Activated CD8-positive, alpha-beta T cell treated with anti-CD3 and anti-CD28 coated beads, Interleukin-2, amount 10 ng/mL, durations not matched to agents 7 days and 5 days (primary cell): ENCODE measurements around the gene WDFY4. TPM values are rescaled to one million over a fixed set of nuclear protein-coding genes. Genes with fewer than 3 reads are reported as not detected.

Experiments
- ATAC-seq: fragments of 150-1000 bp; cut with Tn5 transposase; one replicate; pipeline ENCODE4 v1.10.0; 2021; ENCODE audit warnings: moderate library complexity
- CTCF ChIA-PET: fragments of 350-600 bp; sonication (Branson Sonifier 250); formaldehyde crosslinking; loops from one replicate; lab custom pipeline; 2021; ENCODE audit warnings: antibody characterized with exemption; lab: Charles Lee
- POLR2A ChIA-PET: fragments of 350-600 bp; sonication (Branson Sonifier 250); formaldehyde crosslinking; loops from one replicate; lab custom pipeline; 2021; ENCODE audit warnings: antibody characterized with exemption; lab: Charles Lee
- DNase-seq: peaks from one replicate; pipeline ENCODE4 v3.0.0-alpha.2; 2020
- H3K27ac Mint-ChIP-seq: one replicate; pipeline ENCODE4 v1.8.0; 2021; ENCODE audit warnings: mild to moderate bottlenecking, mixed read lengths
- H3K27me3 Mint-ChIP-seq: one replicate; pipeline ENCODE4 v1.8.0; 2021; ENCODE audit warnings: low read depth, mixed read lengths
- H3K36me3 Mint-ChIP-seq: one replicate; pipeline ENCODE4 v1.8.0; 2021; ENCODE audit warnings: low read depth, mixed read lengths
- H3K4me1 Mint-ChIP-seq: one replicate; pipeline ENCODE4 v1.8.0; 2021; ENCODE audit warnings: low read depth, mixed read lengths
- H3K4me3 Mint-ChIP-seq: one replicate; pipeline ENCODE4 v1.8.0; 2021; ENCODE audit warnings: mild to moderate bottlenecking, mixed read lengths
- H3K9me3 Mint-ChIP-seq: one replicate; pipeline ENCODE4 v1.8.0; 2022; ENCODE audit warnings: mixed read lengths; ENCODE audit not compliant: insufficient read depth
- total RNA-seq, 2 experiments: library from RNA; stranded (reverse); gene quantifications; one replicate each; pipeline ENCODE4 v1.2.3, GENCODE V29; 2021

Gene WDFY4
- total RNA-seq, 2 experiments from 2014 or later, result 0.16 to 0.37 TPM

- Mint-ChIP-seq H3K4me3 (no peak overlapping the region), H3K36me3 (no peaks in the 10 kb centered on the region), H3K9me3 (no peaks in the 10 kb centered on the region), H3K4me1 (no peaks in the 10 kb centered on the region), H3K27me3 (peaks cover 3% of the 10 kb centered on the region), H3K27ac (no peak overlapping the region)
- ChIA-PET CTCF (no interaction called here), POLR2A (no interaction called here)
- DNase-seq (no peak), ATAC-seq (no peak)
Observed at GRCh38 chr10:48883701-48884100, 199.0 kb downstream of the WDFY4 start.

- Mint-ChIP-seq H3K9me3 (no peaks in the 10 kb centered on the region), H3K27ac (no peak overlapping the region), H3K36me3 (no peaks in the 10 kb centered on the region), H3K4me1 (no peaks in the 10 kb centered on the region), H3K27me3 (peaks cover 3% of the 10 kb centered on the region), H3K4me3 (no peak overlapping the region)
- CTCF ChIA-PET, result no interaction called here
- POLR2A ChIA-PET, result no interaction called here
- DNase-seq, result no peak
- ATAC-seq, result no peak
Observed at GRCh38 chr10:48884179-48885045, 199.7 kb downstream of the WDFY4 start.

- H3K9me3 Mint-ChIP-seq, result no peaks in the 10 kb centered on the region
- DNase-seq (no peak), ATAC-seq (no peak)
- ChIA-PET CTCF (no interaction called here), POLR2A (no interaction called here)
- H3K4me3 Mint-ChIP-seq, result no peak overlapping the region
- peaks cover 3% of the 10 kb centered on the region for H3K27me3 Mint-ChIP-seq
- H3K36me3 Mint-ChIP-seq, result no peaks in the 10 kb centered on the region
- H3K4me1 Mint-ChIP-seq, result no peaks in the 10 kb centered on the region
- H3K27ac Mint-ChIP-seq, result no peak overlapping the region
Observed at GRCh38 chr10:48885376-48885775, 200.7 kb downstream of the WDFY4 start.

GRCh38 chr10:48887982-48888381 is 203.3 kb downstream of the WDFY4 start:
- Mint-ChIP-seq H3K27me3 (peaks cover 3% of the 10 kb centered on the region), H3K9me3 (no peaks in the 10 kb centered on the region), H3K36me3 (no peaks in the 10 kb centered on the region), H3K4me1 (no peaks in the 10 kb centered on the region), H3K27ac (no peak overlapping the region), H3K4me3 (no peak overlapping the region)
- ATAC-seq (no peak), DNase-seq (no peak)
- ChIA-PET POLR2A (no interaction called here), CTCF (no interaction called here)

GRCh38 chr10:48890888-48891850 is 206.5 kb downstream of the WDFY4 start:
- ChIA-PET POLR2A (no interaction called here), CTCF (no interaction called here)
- no peak for DNase-seq
- Mint-ChIP-seq H3K4me3 (no peak overlapping the region), H3K27ac (no peak overlapping the region), H3K36me3 (no peaks in the 10 kb centered on the region), H3K9me3 (no peaks in the 10 kb centered on the region), H3K27me3 (peaks cover 2% of the 10 kb centered on the region), H3K4me1 (no peaks in the 10 kb centered on the region)
- no peak for ATAC-seq

- peaks cover 2% of the 10 kb centered on the region for H3K27me3 Mint-ChIP-seq
- H3K36me3 Mint-ChIP-seq, result no peaks in the 10 kb centered on the region
- ATAC-seq (no peak), DNase-seq (no peak)
- no peaks in the 10 kb centered on the region for H3K9me3 Mint-ChIP-seq
- no peaks in the 10 kb centered on the region for H3K4me1 Mint-ChIP-seq
- H3K27ac Mint-ChIP-seq, result no peak overlapping the region
- CTCF ChIA-PET, result no interaction called here
- POLR2A ChIA-PET, result no interaction called here
- H3K4me3 Mint-ChIP-seq, result no peak overlapping the region
Observed at GRCh38 chr10:48894911-48895802, 210.5 kb downstream of the WDFY4 start.

- CTCF ChIA-PET, result no interaction called here
- no peak for DNase-seq
- H3K36me3 Mint-ChIP-seq, result no peaks in the 10 kb centered on the region
- no peak overlapping the region for H3K4me3 Mint-ChIP-seq
- POLR2A ChIA-PET, result no interaction called here
- H3K27ac Mint-ChIP-seq, result no peak overlapping the region
- H3K27me3 Mint-ChIP-seq, result peaks cover 2% of the 10 kb centered on the region
- H3K9me3 Mint-ChIP-seq, result no peaks in the 10 kb centered on the region
- no peak for ATAC-seq
- no peaks in the 10 kb centered on the region for H3K4me1 Mint-ChIP-seq
Observed at GRCh38 chr10:48895803-48896195, 211.1 kb downstream of the WDFY4 start.

GRCh38 chr10:48896756-48897440 is 212.2 kb downstream of the WDFY4 start:
- Mint-ChIP-seq H3K27me3 (peaks cover 2% of the 10 kb centered on the region), H3K9me3 (no peaks in the 10 kb centered on the region), H3K4me3 (no peak overlapping the region), H3K36me3 (no peaks in the 10 kb centered on the region), H3K27ac (no peak overlapping the region), H3K4me1 (no peaks in the 10 kb centered on the region)
- DNase-seq (no peak), ATAC-seq (no peak)
- POLR2A ChIA-PET, result no interaction called here
- CTCF ChIA-PET, result no interaction called here

GRCh38 chr10:48897441-48897790 is 212.7 kb downstream of the WDFY4 start:
- Mint-ChIP-seq H3K27me3 (peaks cover 2% of the 10 kb centered on the region), H3K4me3 (no peak overlapping the region), H3K27ac (no peak overlapping the region), H3K36me3 (no peaks in the 10 kb centered on the region), H3K4me1 (no peaks in the 10 kb centered on the region), H3K9me3 (no peaks in the 10 kb centered on the region)
- POLR2A ChIA-PET, result no interaction called here
- no peak for ATAC-seq
- CTCF ChIA-PET, result no interaction called here
- DNase-seq, result no peak

- Mint-ChIP-seq H3K4me3 (no peak overlapping the region), H3K9me3 (no peaks in the 10 kb centered on the region), H3K36me3 (no peaks in the 10 kb centered on the region), H3K27ac (no peak overlapping the region), H3K27me3 (no peaks in the 10 kb centered on the region), H3K4me1 (no peaks in the 10 kb centered on the region)
- ChIA-PET POLR2A (no interaction called here), CTCF (no interaction called here)
- DNase-seq (no peak), ATAC-seq (no peak)
Observed at GRCh38 chr10:48898426-48898825, 213.8 kb downstream of the WDFY4 start.

- POLR2A ChIA-PET, result interaction anchor here (0.6 kb wide), 1 partner anchor 108 kb away, joined by 4 read pairs; no protein-coding TSS in a partner anchor
- DNase-seq, result no peak
- CTCF ChIA-PET, result no interaction called here
Observed at GRCh38 chr10:48899781-48900180, 215.1 kb downstream of the WDFY4 start.

More at GRCh38 chr10:48899781-48900180, 215.1 kb downstream of the WDFY4 start:
- no peaks in the 10 kb centered on the region for H3K36me3 Mint-ChIP-seq
- H3K27me3 Mint-ChIP-seq, result no peaks in the 10 kb centered on the region
- no peaks in the 10 kb centered on the region for H3K9me3 Mint-ChIP-seq
- H3K4me1 Mint-ChIP-seq, result no peaks in the 10 kb centered on the region
- H3K27ac Mint-ChIP-seq, result no peak overlapping the region
- no peak for ATAC-seq
- H3K4me3 Mint-ChIP-seq, result no peak overlapping the region
